Dermis blood vessel endothelial cell (primary cell): ENCODE measurements around the gene SMU1. TPM values are rescaled to one million over a fixed set of nuclear protein-coding genes. Genes with fewer than 3 reads are reported as not detected.
A peak's percentile ranks its signal among the peaks of the same experiment; 100 is the strongest.

Experiments
- DNase-seq: peaks from one replicate; pipeline ENCODE4 v3.0.0; 2010
- total RNA-seq: library from RNA; depleted of rRNA; stranded (reverse); fragments of >200 nt; gene quantifications from 2 replicates; pipeline ENCODE4 v1.2.3, GENCODE V29; 2014

The SMU1 gene
- total RNA-seq, 1 donor from 2014 or later: 37.8 TPM

GRCh38 chr9:33044162-33044673, 32.3 kb downstream of the SMU1 start:
- peak; percentile 95 for DNase-seq

GRCh38 chr9:33043671-33044070, 32.8 kb downstream of the SMU1 start:
- DNase-seq: no peak

GRCh38 chr9:33042473-33042872, 34.0 kb downstream of the SMU1 start:
- DNase-seq: no peak

- DNase-seq: no peak
Measured at GRCh38 chr9:33041432-33042188, 34.9 kb downstream of the SMU1 start.

- no peak for DNase-seq
Measured at GRCh38 chr9:33040792-33041431, 35.6 kb downstream of the SMU1 start.

GRCh38 chr9:33032865-33033264, 43.6 kb downstream of the SMU1 start:
- DNase-seq: no peak

GRCh38 chr9:33032292-33032691, 44.2 kb downstream of the SMU1 start:
- no peak for DNase-seq

GRCh38 chr9:33030285-33030684, 46.2 kb downstream of the SMU1 start:
- no peak for DNase-seq

GRCh38 chr9:33029231-33029786, 47.2 kb downstream of the SMU1 start:
- no peak for DNase-seq

GRCh38 chr9:33025572-33026342, 50.7 kb downstream of the SMU1 start:
- peak; percentile 80 for DNase-seq

- peak; percentile 96 for DNase-seq
Measured at GRCh38 chr9:33024966-33025571, 51.4 kb downstream of the SMU1 start, which contains the start of gene DNAJA1. TSS of gene DNAJA1 (plus strand) at chr9:33025273. CDS start at chr9:33026485, 1,212 bp downstream.

- DNase-seq: peak; percentile 53
Measured at GRCh38 chr9:33024126-33024965, 52.1 kb downstream of the SMU1 start.

GRCh38 chr9:33023661-33024060, 52.8 kb downstream of the SMU1 start:
- no peak for DNase-seq

GRCh38 chr9:33022755-33023154, 53.7 kb downstream of the SMU1 start:
- DNase-seq: no peak

GRCh38 chr9:33022303-33022702, 54.2 kb downstream of the SMU1 start:
- DNase-seq: no peak

- no peak for DNase-seq
Measured at GRCh38 chr9:33019797-33020196, 56.7 kb downstream of the SMU1 start.

- no peak for DNase-seq
Measured at GRCh38 chr9:33017283-33018041, 59.0 kb downstream of the SMU1 start.

- DNase-seq: no peak
Measured at GRCh38 chr9:33014665-33015014, 61.8 kb downstream of the SMU1 start.

- no peak for DNase-seq
Measured at GRCh38 chr9:33013962-33014664, 62.4 kb downstream of the SMU1 start.
